Stimulated activated CD4-positive, alpha-beta T cell treated with anti-CD3 and anti-CD28 coated beads, Interleukin-4, amount 100 ng/mL, for 24 hours (primary cell): ENCODE data around the gene NBAS.

Source experiments
- DNase-seq: peaks from one replicate; pipeline ENCODE4 v3.0.0-alpha.2; 2020

NBAS gene

DNA sequence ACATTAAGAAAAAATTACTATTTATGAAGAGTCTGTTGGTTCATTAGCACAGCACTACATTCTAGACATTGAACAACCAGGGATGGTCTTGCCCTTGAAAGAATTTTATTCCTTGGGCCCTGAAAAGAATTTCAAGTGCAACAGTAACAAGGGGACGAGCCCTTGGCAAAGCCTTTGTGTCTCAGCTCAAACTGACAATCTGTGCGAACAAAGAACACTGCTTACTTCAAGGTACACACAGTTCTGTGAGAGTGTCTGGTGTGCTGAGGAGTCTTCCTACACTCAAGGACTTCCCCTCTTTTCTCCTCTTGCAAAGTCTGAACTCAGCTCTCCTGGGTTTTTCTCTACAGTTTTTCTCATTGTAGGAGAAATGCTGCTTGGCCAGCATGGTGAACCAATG is 373.4 kb downstream of the NBAS start:
- DNase-seq: no peak

DNA sequence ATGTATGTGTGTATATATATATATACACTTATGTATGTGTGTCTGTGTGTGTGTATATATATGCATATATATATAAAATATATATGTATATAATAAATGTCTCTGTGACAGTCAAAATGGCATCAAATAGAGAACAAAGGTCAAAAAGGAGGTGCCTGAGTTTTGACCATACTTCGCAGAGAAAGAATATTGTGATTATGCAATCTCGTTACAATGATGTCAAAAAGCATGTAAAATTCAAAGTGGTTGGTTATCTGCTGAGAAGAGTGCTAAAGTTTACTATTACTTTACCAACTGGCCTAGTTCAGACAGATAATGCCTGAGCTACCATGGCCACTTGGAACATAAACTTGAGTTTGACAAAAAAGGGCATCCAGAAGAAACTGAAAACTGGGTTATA is 375.0 kb downstream of the NBAS start:
- no peak for DNase-seq

DNA sequence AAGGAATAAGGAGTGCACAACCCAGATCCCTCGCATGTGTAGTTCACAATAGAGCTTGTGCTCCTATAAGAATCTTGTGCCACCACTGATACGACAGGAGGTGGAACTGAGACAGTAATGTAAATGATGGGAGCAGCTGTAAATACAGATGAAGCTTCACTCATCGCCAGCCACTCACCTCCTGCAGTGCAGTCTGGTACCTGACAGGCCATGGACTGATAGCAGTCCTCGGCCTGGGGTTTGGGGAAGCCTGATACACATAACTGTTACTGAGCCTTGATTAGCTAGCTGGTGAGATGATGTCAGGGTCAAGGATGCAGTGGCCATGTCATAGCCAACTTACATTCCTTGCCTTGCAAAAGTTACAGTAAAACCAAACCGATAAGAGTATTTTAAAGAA is 376.6 kb downstream of the NBAS start:
- DNase-seq: no peak

DNA sequence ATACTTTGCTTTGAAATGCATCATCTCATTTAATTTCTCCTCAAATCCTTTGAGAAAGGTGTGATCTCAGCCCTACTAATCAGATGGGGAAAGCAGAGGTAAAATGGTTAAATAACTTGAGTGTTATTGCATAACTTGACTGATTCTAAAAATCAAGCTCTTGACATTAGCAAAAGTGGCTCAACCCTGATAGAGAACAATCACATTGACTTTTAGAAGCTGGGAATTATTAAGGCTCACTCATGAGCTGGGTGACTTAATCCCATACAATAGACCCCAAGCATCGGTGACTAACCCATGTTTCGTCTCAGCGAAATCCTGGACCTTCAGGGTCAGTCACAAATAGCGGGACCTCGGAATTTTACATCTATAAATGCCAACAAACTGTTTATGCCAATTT is 378.9 kb downstream of the NBAS start:
- DNase-seq: no peak

DNA sequence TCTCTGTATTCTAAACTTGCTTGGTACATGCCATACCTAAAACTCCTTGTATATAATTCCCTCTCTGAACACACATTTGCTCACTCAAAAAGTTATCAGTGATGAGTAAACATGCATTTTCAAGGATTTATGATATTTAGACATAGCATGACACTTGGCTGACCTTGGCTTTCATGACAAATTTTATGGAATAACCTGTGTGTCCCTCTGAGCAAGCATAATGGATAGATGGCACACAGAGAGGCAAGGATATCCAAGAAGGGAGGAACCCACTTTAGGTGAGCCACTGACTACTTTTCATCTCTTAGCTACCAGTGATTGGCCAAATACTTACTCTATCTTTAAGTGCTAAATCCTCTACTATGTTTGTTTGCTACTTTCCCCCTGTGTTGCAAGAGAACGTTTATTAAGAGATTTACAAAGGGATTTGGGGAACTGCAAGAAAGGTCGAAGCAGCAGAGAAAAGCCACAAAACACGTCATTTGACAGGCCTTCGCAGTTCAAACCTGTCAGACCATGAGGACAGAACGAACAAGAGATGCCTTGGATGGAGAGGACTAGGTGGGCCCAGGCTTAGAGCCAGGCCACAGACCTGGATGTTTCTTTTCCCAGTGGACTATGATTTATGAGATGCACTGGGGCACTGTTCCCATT is 379.9 kb downstream of the NBAS start:
- DNase-seq: no peak

DNA sequence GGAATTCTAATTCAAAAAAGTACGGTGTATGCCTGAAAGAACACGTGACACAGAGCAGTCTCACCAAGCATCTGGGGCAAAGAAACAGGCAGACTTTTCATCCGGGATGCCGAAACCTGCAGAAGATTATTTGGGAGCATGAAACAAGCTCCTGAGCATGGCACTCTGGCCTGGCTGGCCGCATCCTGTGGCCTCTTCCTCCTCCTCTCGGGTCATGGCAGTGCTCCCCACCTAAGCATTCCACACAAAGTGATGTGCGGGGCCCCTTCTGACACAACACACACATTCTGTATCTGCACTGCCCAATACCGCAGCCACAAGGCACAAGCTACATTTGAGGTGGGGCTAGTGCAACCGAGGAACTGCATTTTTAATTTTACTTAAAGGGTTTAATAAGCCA is 380.8 kb downstream of the NBAS start:
- DNase-seq: no peak

DNA sequence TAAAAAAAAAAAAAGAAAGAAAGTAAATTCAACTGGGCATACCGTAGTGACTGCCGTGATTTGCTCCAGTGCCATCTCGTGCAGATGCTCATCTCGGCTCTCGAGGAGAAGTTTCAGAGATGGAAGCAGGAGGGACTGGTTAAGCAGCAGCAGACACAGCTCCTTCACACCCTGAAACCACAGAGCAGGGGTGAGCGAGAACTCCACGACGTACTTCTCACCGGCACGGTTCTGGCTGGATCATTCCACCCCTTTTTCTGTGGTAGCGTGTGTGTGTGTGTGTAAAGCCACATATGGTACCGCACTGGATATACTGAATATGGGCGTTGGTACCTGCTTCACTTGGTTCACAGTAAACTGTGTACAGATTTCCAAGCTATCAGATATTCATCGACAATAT is 382.2 kb downstream of the NBAS start:
- no peak for DNase-seq

DNA sequence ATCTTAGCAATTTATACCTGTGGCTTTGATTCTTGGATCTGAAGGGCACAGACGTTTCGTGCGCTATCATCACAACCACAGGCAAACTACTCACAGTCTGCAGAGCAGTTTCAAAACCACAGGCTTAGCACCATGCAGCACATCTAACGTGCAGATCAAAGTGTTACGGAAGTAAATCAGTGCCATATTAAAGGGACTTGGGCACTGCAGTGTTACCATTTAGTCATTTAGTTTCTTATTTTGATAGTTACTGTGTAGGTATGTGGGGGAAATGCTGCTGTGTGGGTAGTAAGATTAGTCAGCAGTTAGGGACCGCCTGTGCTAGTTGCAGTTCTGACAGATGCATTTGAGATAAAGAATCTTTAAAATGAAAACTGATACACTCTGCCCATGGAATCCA is 384.0 kb downstream of the NBAS start:
- peak; percentile 82 for DNase-seq

DNA sequence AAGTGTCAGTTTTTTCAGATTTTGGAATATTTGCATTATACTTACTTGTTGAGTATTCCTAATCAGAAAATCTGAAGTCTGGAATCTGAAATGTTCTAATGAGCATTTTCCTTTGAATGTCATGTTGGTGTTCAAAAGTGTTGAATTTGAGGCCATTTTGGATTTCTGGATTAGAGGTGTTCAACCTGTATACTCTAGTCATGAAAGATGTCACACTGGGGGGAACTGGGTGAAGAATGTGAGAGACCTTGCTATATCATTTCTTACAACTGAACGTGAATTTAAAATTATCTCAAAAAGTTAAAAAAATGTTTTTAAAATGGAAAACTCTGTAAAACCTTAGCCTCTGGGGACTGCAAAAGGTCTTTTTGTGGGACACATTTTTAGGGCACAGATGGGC is 384.5 kb downstream of the NBAS start:
- DNase-seq: no peak

DNA sequence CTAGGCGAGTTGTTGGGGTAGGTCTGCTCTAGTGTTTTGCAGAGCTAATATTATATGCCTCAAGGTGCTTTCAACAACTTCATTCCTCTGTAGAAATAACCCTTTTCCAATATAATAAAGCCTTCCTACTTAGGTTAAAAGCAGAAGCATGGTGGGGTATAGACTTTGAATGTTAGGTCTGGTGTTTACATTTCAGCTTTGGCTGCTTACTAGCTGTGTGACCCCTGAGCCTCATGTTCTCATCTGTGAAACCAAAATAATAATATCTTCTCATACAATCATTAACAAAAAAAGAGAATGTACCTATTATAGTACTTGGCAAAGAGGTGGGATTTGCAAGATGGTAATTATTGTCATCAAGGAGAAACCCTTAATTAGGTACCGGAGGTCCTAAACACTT is 386.6 kb downstream of the NBAS start:
- no peak for DNase-seq

DNA sequence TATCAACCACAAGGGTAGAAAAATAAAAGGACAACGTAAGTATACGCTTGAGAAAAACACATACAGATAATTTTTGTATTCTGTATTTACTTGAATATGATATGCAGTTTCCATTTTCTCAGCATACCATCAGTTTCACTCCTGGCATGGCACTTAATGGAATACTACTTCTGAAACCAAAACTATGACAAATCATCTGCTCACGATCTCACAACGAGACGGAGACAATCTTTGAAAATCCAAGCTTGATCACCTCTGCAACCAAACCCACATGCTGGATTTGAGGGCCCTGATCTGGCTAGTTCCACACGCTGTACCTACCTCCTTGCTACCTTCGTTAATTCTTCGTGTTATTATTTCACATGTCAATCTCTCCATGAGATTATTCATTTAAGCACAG is 387.6 kb downstream of the NBAS start:
- DNase-seq: peak; percentile 47

DNA sequence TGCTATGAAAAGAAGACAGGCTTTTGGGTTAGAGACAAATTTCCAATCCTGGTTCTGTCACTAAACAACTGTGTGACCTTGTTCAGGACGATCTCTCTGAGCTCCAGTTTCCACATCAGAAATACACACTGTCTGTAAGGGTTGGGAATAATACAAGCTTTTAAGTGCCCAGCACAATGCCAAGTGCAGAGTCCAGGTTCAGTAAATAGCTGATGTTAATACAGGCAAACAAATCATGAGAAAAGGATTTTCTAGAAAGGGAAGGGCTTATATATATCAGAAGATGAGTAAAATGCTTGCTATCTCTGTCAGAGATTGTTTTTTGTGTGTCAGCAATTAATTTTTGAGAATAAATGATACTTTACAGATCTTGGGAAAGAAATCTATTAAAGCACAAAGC is 388.3 kb downstream of the NBAS start:
- DNase-seq: no peak

DNA sequence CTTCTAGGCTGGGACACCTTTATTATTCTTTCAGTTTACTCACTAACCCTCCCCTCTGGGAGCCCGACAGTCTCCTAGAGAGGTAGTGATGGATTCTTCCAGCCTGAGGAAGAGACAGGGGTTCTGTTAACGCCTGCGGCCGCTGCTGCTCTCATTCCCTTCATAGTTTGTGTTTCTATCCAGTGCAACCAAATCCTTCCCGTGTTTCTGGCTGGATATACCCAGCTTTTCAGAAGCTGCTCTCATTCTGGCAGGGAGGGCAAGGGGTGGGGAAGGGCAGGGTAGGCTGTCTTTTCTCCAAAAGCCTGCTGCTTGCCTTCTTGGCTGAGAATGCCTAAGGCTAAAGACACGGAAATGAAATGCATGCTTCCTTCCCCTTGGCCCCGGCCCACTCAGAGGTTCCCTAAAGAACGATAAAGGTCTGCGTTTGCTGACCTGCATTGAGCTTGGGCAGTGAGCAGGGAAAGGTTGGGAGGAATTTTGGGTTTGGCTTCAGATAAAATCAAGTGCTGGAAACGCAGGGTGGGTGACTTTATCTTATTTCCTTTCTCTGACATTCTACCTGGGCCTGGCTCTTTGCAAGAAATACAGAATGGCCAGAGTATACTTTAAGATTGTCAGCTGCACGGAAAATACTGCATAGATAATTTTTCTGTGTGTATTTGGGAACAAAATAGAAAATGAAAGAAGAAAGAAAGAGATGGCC is 390.9 kb downstream of the NBAS start:
- DNase-seq: no peak

DNA sequence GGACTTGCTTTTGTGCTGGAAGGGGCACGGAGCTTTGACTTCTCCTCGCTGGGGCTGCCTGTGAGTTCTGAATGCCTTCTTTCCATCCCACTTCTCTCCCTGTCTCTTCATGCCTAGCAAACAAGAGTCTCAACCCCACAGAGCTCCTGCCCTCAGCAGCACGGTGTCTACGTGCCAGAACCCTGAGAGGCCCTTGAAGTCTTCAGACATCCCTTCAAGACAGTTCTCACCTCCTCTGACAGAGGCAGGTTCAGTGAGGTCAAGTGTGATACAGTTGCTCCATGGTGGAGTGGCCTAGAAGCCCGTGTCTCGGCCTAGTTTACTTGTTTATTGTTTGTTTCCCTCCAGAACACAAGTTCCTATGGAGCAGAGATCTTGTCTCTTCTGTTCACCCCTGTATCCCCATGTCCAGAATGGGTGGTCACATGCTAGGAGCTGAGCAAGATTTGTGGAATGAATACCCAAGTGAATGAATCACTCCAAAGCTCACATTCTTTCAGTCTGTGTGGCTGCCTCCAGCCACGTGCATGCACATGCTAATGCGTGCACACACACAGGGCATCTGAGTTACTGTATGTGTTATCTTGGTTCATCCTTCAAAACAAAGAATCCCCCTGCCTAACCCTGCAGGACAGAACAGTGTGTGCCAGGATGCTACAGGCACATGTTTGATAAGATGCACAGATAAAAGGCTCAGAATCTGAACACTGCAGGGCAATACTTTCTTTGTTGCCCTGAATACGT is 391.6 kb downstream of the NBAS start:
- no peak for DNase-seq

DNA sequence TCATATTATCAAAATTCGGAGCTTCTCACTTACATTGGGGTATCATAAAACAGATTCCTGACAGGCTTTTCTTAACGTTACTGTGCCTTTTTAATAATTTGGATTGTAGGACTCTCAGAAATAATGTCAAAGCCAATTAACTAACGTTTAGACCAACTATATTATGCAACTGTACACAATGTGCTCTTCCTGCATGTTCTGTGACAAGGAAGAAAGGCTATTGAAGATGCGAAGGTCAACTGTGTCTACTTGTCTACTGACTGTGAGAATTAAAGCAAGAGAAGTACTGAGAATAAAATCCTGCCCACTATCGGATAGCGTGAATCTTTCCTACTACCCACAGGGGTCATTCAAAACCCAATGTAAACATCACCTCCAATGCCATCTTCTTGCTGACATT is 393.0 kb downstream of the NBAS start:
- no peak for DNase-seq

DNA sequence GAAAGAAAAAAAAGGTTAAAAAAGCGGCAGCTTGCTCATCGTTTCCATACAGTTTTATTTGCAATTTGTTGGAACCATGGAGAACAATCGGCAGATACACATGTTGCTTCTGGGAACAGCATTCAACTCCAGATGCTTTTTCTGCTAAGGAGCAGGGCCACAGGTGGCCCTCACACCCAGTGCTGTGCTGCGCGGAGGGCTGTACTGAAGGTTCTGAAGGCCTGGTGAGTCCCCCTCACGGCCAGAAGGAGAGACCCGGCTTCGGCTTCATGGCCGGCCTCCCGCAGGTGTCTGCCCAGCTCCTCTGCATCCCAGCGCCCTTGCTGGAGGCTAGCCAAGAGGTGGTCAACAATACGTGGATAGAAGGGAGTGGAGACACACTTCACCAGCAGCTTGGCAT is 394.3 kb downstream of the NBAS start:
- no peak for DNase-seq

DNA sequence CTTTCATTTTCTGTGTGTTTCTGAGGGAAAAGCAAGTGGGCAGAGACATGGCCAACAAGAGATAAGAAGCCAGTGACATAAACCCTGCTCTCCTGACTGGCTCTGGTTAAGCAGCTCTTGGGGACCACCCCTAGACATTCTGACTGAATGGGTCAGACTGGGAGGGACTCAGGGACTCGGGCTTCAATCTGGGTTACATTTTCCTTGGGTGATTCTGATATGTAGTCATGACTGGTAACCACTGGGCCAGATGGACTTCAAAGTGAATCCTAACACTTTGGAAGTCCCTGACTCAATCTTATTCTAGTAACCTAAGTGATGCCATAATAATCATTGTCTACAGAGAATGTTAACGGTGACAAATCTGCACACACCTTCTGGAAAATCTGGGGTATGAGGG is 397.8 kb downstream of the NBAS start:
- no peak for DNase-seq

DNA sequence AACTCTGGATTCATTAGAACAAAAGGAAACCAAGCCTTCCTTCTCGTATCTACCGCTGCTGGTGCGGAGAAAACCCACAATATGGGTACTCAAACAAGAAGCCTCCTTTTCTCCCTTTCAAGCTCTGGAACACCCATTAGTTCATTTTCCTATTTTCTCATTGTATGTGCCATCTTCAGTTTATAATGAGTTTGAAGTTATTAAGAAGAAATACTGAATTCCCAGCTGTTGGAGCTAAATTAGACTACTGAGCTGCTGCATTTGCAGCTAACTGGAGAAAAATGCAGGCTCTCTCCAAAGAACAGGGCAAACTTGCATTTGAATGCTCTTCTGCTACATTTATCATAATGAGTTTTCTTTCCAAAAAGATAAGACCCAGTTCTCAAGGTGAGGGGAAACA is 398.5 kb downstream of the NBAS start:
- no peak for DNase-seq

DNA sequence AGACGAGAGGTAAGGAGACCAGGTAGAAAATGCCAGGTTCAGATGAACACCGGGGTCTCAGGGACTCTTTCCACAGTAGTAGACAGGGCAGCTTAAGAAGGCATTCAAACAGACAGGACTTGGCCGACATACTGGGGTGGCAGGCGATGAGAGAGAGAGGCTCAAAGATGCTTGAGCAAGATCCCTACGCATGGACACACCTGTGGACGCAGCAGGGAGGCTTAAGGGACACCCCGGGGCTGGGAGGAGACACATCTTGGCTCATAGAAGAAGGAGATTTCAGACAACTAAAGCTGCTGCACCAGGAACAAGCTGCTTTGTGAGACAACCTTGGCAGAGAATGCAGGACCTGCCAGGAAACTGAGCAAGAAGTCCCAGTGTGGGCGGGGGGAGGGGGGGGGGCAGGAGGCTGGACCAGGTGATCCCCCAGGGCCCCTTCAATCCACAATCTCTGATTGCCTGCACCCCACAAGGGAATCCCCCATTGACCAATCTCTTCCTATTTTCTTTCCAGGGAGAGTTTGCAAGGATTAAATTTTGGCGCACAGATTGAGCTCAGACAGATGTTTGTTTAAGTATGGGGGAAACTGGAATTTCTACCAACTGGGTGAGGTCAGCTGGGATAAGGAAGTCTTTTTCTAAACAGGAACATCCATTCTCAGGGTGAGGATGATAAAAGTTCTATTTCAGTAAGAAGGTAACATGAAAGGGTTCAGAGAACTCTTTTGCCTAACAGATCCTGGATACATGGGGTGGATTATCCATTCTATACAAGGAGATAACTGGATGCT is 400.7 kb downstream of the NBAS start:
- no peak for DNase-seq

DNA sequence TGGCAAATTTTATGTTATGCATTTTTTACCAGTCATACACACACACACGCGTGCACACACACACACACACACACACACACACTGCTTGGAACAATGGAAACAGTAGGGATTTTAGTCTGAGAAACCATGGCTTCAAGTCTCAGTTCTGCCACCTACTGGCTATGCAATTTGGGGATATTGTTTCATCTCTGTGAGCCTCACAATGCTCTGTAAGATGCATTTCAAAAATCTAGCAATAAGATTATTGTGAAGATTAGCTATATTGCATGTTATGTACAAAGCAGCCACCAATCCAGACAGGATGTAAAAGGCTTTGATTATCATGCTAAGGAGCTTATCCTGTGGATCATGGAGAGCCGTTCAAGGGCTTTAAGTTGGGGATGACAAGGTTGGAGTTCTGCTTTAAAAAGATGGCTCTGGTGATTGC is 401.4 kb downstream of the NBAS start:
- DNase-seq: peak; percentile 28

DNA sequence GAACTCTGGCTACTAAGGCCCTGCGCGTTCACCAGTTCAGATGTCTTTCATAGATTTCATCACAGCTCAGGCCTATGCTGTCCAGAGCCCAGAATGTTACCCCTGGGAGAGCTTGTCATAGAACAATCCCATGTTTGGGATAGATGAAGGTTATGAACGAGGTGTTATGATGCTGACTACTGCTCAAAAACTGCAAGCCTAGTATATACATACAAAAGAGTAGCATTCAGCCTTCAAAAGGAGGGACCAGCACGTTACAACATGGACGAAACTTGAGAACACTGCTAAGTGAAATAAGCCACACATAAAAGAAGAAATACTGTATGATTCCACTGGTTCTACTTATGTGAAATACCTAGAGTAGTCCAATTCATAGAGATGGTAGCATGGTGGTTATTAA is 401.9 kb downstream of the NBAS start:
- no peak for DNase-seq

DNA sequence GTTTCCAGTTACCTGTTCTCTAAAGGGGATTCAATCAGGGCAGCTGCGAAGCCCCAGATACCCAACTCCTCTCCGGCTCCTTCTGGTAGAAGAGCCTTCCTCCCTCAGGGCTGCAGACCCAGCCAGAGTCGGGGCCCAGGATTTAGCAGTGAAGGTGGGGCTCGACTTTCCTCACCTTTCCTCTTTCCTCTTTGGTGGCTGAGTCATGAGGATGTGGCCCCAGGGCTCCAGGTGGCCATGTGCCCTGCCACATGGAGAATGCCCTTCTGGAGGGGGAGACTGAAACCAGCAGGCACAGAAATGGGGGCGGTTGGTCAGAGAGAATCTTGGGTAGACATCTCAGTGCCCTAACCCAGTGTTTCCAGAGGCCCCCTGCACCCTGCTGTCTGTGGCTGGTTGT is 402.6 kb downstream of the NBAS start:
- DNase-seq: no peak

DNA sequence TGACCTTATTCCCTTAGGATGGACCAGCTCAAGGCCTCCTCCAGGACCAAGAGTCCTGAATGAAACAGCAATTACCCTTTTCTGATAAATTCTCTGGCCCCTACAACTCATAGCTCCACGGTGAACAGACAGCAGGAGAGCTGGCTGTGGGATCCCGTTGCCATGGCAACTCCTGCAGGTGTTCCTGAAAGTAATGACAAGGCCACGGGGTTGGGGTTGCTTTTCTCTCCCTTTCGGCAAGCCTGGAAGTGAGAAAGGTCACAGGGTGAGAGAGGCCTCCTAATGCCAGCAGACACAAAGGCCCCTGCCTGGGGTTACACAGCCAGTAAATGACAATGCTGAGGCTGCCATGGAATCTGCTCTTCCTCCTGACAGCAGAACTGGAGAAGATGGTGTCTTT is 403.0 kb downstream of the NBAS start:
- no peak for DNase-seq
